Tibial nerve (tissue), 4 donors: Measurements from ENCODE around the gene ZBTB49. TPM values are rescaled to one million over a fixed set of nuclear protein-coding genes. Genes with fewer than 3 reads are reported as not detected.
A peak's percentile ranks its signal among the peaks of the same experiment; 100 is the strongest.

ENCODE experiments used
- DNase-seq, 2 donors: peaks; one replicate each; pipeline ENCODE4 v3.0.0-alpha.2; 2019; ENCODE audit warnings: low spot score in 2 of 2
- H3K27ac ChIP-seq, 4 donors: fragments of 200-600 bp; sonication (generic) in 3 of 4; one replicate each; pipeline ENCODE4 v1.5.1; 2017 to 2019; ENCODE audit warnings: mild to moderate bottlenecking in 1 of 4
- H3K27me3 ChIP-seq, 2 donors: fragments of 200-600 bp; sonication (generic) in 1 of 2; one replicate each; pipeline versions ENCODE4 v1.5.1 to v1.6.0; 2017 to 2019
- H3K36me3 ChIP-seq, 3 donors: fragments of 200-600 bp; sonication (generic); one replicate each; pipeline ENCODE4 v1.5.1; 2018 to 2019
- H3K4me1 ChIP-seq, 4 donors: fragments of 200-600 bp; sonication (generic) in 3 of 4; one replicate each; pipeline ENCODE4 v1.5.1; 2017 to 2019
- H3K4me3 ChIP-seq, 4 donors: fragments of 200-600 bp; sonication (generic) in 3 of 4; one replicate each; pipeline ENCODE4 v1.5.1; 2017 to 2019; ENCODE audit warnings: mild to moderate bottlenecking in 1 of 4, moderate library complexity in 1 of 4
- H3K9me3 ChIP-seq, 4 donors: fragments of 200-600 bp; sonication (generic) in 3 of 4; one replicate each; pipeline ENCODE4 v1.5.1; 2017 to 2019
- EP300 ChIP-seq, 2 donors: sonication (generic); formaldehyde crosslinking; IDR thresholded peaks; one replicate each; pipeline ENCODE4 v1.6.1; 2017; ENCODE audit warnings: antibody characterized with exemption in 2 of 2, mild to moderate bottlenecking in 1 of 2
- POLR2A ChIP-seq, 2 donors: fragments of 450-650 bp; IDR thresholded peaks; one replicate each; pipeline ENCODE4 v1.6.1; 2017; ENCODE audit warnings: antibody characterized with exemption in 2 of 2, mild to moderate bottlenecking in 2 of 2, moderate library complexity in 2 of 2
- WGBS, 2 donors: methylation state at CpG; one replicate each; pipeline ENCODE4 v1.1.5; 2018; 5-methylcytosine and 5-hydroxymethylcytosine counted together
- total RNA-seq, 4 donors: library from RNA; depleted of rRNA; stranded (reverse); fragments of >200 nt; gene quantifications; one replicate each; pipeline ENCODE4 v1.1.0, GENCODE V29; 2016
- TF ChIP-seq, protein P1 (sequence below), 5 experiments: fragments of 200-600 bp in 3 of 5; fragments of 450-650 bp in 2 of 5; sonication (generic) in 3 of 5; IDR thresholded peaks; one replicate each; pipeline ENCODE4 v1.5.1; 2016 to 2019; ENCODE audit warnings: antibody characterized with exemption in 5 of 5, mild to moderate bottlenecking in 3 of 5, moderate library complexity in 2 of 5

Gene ZBTB49
- total RNA-seq, 4 donors from 2014 or later: 5.1 to 28.4 (median 10.1) TPM

GRCh38 chr4:4259484-4260100 lies 30.5 kb upstream of the ZBTB49 start:
- 15 to 21% methylated on average over 9 of the region's 9 CpGs for WGBS, 2 donors
- Histone ChIP-seq H3K9me3 (no peaks in the 10 kb centered on the region), H3K27ac (peak overlapping the region in 2 of 4 donors; percentile 65 to 70), H3K36me3 (no peaks in the 10 kb centered on the region), H3K4me3 (no peak overlapping the region), H3K27me3 (no peaks in the 10 kb centered on the region), H3K4me1 (peaks cover 0 to 12% (median 4%) of the 10 kb centered on the region in 4 donors)
- DNase-seq: no peak
- TF ChIP-seq POLR2A (IDR thresholded peaks at IDR 0.05) (no peak), EP300 (IDR thresholded peaks at IDR 0.05) (no peak)
- TF ChIP-seq, protein P1, sequence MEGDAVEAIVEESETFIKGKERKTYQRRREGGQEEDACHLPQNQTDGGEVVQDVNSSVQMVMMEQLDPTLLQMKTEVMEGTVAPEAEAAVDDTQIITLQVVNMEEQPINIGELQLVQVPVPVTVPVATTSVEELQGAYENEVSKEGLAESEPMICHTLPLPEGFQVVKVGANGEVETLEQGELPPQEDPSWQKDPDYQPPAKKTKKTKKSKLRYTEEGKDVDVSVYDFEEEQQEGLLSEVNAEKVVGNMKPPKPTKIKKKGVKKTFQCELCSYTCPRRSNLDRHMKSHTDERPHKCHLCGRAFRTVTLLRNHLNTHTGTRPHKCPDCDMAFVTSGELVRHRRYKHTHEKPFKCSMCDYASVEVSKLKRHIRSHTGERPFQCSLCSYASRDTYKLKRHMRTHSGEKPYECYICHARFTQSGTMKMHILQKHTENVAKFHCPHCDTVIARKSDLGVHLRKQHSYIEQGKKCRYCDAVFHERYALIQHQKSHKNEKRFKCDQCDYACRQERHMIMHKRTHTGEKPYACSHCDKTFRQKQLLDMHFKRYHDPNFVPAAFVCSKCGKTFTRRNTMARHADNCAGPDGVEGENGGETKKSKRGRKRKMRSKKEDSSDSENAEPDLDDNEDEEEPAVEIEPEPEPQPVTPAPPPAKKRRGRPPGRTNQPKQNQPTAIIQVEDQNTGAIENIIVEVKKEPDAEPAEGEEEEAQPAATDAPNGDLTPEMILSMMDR (IDR thresholded peaks at IDR 0.05): no peak

GRCh38 chr4:4260185-4260751 lies 29.8 kb upstream of the ZBTB49 start:
- no peaks in the 10 kb centered on the region for H3K36me3 ChIP-seq
- no peaks in the 10 kb centered on the region for H3K9me3 ChIP-seq
- H3K4me3 ChIP-seq: no peak overlapping the region
- 53 to 56% methylated on average over 6 of the region's 6 CpGs for WGBS, 2 donors
- H3K27ac ChIP-seq: peak overlapping the region in 2 of 4 donors; percentile 65 to 70
- H3K4me1 ChIP-seq: peaks cover 0 to 12% (median 4%) of the 10 kb centered on the region in 4 donors
- DNase-seq: no peak
- TF ChIP-seq, protein P1 (IDR thresholded peaks at IDR 0.05): peak in 3 of 5 experiments; percentile 6 to 35 (median 33)
- TF ChIP-seq POLR2A (IDR thresholded peaks at IDR 0.05) (no peak), EP300 (IDR thresholded peaks at IDR 0.05) (no peak)
- H3K27me3 ChIP-seq: no peaks in the 10 kb centered on the region

DNA sequence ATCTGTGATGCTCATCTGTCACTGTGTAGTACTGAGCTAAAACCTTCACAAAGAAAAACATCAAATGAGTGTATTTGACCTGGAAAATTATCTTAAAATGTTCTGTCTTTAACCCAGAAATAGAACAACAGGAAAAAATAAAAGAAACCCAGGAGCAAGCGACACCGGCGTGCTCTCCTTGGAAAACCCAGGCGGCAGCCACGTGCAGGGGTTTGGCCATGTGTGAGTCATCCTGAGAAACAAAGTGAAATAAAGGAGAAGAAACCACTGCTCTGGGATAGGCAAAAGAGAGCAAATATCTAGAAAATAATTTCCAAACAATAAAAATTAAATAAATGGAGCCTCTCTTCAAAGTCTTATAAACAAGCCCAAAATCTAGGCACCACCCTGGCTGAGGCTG lies 22.1 kb upstream of the ZBTB49 start:
- no peak for DNase-seq
- WGBS, 2 donors: 81 to 85% methylated on average over 5 of the region's 5 CpGs
- no peak overlapping the region for H3K27ac ChIP-seq
- no peaks in the 10 kb centered on the region for H3K9me3 ChIP-seq
- no peaks in the 10 kb centered on the region for H3K4me1 ChIP-seq
- TF ChIP-seq POLR2A (IDR thresholded peaks at IDR 0.05) (no peak), EP300 (IDR thresholded peaks at IDR 0.05) (no peak)
- TF ChIP-seq, protein P1 (IDR thresholded peaks at IDR 0.05): no peak
- no peak overlapping the region for H3K4me3 ChIP-seq
- peaks cover 0 to 58% (median 0%) of the 10 kb centered on the region in 3 donors for H3K36me3 ChIP-seq
- H3K27me3 ChIP-seq: no peaks in the 10 kb centered on the region

DNA sequence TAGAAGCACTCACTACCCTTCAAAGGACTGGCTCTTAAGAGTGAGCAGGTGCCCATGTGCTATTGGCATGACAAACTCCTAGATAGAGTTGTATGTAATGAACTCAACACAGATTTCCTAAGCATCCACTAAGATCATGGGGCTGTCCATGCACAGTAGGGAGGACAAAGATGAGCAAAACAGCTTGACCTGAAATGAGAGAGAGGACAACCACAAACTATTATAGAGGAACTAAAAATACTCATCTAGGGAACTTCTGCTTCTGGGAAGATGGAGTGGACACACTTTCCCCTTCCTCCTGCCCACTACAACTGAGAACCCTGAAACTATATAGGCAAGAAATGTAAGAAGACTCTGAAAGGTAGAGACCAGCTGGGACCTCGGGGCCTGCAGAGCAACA lies 21.3 kb upstream of the ZBTB49 start:
- H3K4me1 ChIP-seq: no peaks in the 10 kb centered on the region
- 91 to 95% methylated on average over 1 of the region's 1 CpG for WGBS, 2 donors
- TF ChIP-seq EP300 (IDR thresholded peaks at IDR 0.05) (no peak), POLR2A (IDR thresholded peaks at IDR 0.05) (no peak)
- TF ChIP-seq, protein P1 (IDR thresholded peaks at IDR 0.05): no peak
- H3K27me3 ChIP-seq: no peaks in the 10 kb centered on the region
- peaks cover 0 to 66% (median 6%) of the 10 kb centered on the region in 3 donors for H3K36me3 ChIP-seq
- H3K9me3 ChIP-seq: no peaks in the 10 kb centered on the region
- H3K27ac ChIP-seq: no peak overlapping the region
- H3K4me3 ChIP-seq: no peak overlapping the region
- DNase-seq: no peak

DNA sequence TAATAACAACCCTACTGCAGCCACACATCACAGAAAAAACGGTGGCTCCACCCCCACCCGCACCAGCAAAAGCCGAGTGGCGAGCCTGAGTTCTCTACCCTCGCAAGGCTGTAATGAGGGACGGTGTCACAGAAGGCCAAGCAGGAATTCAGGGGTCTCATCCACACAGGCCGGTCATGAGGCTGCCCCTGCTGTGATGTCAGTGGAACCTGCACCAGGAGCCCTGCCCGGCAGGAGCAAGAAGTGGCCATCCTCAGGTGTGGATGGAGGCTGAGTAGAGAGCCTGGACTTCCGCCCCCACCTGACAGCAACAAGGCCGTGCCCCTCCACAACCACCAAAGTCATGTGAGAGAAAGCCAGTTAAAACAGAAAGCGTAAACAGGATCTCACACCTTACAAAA lies 20.7 kb upstream of the ZBTB49 start:
- Histone ChIP-seq H3K4me3 (no peak overlapping the region), H3K27ac (peak overlapping the region in 1 of 4 donors; percentile 20), H3K9me3 (no peaks in the 10 kb centered on the region), H3K36me3 (peaks cover 0 to 72% (median 11%) of the 10 kb centered on the region in 3 donors), H3K27me3 (no peaks in the 10 kb centered on the region), H3K4me1 (no peaks in the 10 kb centered on the region)
- no peak for DNase-seq
- WGBS, 2 donors: 87 to 93% methylated on average over 11 of the region's 11 CpGs
- no peak for TF ChIP-seq EP300 (IDR thresholded peaks at IDR 0.05)
- TF ChIP-seq POLR2A (IDR thresholded peaks at IDR 0.05): no peak
- TF ChIP-seq, protein P1 (IDR thresholded peaks at IDR 0.05): no peak
